ENCODE results near the gene F5. TPM values are rescaled to one million over a fixed set of nuclear protein-coding genes. Genes with fewer than 3 reads are reported as not detected.
A peak's percentile ranks its signal among the peaks of the same experiment; 100 is the strongest.

Gene F5
- total RNA-seq, 1 experiment from 2014 or later: 0.37 TPM

GRCh38 chr1:169601096-169601881, 15.0 kb upstream of the F5 start:
- ChIA-PET CTCF (interaction anchor here (0.9 to 2.2 kb wide), 4 partner anchors 109 to 208 kb away, joined by 3 to 21 read pairs (median 10); no protein-coding TSS in a partner anchor), POLR2A (no interaction called here), RAD21 (ENCODE audit: low non-redundant PET in 1 of 2, low total read pairs in 2 of 2, uncharacterized antibody in 2 of 2, unreplicated experiment in 2 of 2) (interaction anchor here in 1 of 2 experiments (0.9 kb wide), 1 partner anchor 208 kb away, joined by 3 read pairs; no protein-coding TSS in a partner anchor)
- H3K4me1 ChIP-seq (ENCODE audit: control insufficient read depth in 1 of 2, insufficient read depth in 2 of 2, low read length in 2 of 2): no peaks in the 10 kb centered on the region
- H3K27ac ChIP-seq (ENCODE audit: low read depth, low read length): no peak overlapping the region
- peaks cover 5% of the 10 kb centered on the region; the same call in 1 of the 2 replicates for H3K27me3 ChIP-seq (ENCODE audit: insufficient read depth, low read length)
- no peaks in the 10 kb centered on the region for H3K79me2 ChIP-seq (ENCODE audit: insufficient read depth, low read length)
- no peaks in the 10 kb centered on the region for H3K9me2 ChIP-seq (ENCODE audit: insufficient read depth)
- H3K4me3 ChIP-seq (replicated peaks in 1 of 2; ENCODE audit: low read depth in 1 of 2, low read length in 2 of 2): no peak overlapping the region
- no peaks in the 10 kb centered on the region for H3K36me3 ChIP-seq (ENCODE audit: control insufficient read depth in 1 of 2, insufficient read depth in 2 of 2, low read length in 2 of 2)
- DNase-seq (ENCODE audit: low read depth, low spot score) (no peak), ATAC-seq (peak; percentile 67)
- TF ChIP-seq ZNF274 (IDR thresholded peaks at IDR 0.05; ENCODE audit: low read depth, low read length) (no peak), RAD21 (IDR thresholded peaks at IDR 0.05; ENCODE audit: low read depth) (peak; percentile 73), CTCF (IDR thresholded peaks at IDR 0.05 in 2 of 3, conservative IDR thresholded peaks at IDR 0.05 in 1 of 3; ENCODE audit: borderline replicate concordance in 1 of 3, insufficient read depth in 1 of 3, low read depth in 2 of 3, low read length in 2 of 3) (peak; percentile 25 to 59 (median 50); a peak in 4 of 6 replicates), ATF3 (IDR thresholded peaks at IDR 0.05) (no peak), CEBPB (IDR thresholded peaks at IDR 0.05; ENCODE audit: low read depth) (no peak), JUND (IDR thresholded peaks at IDR 0.05) (no peak)
- peak overlapping the region; percentile 66 for H2AFZ ChIP-seq (ENCODE audit: low read depth, low read length, poor library complexity, severe bottlenecking)
- BruUV-seq (replicated peaks): no TSS peak
- H3K9me3 ChIP-seq (ENCODE audit: control insufficient read depth in 1 of 2, insufficient read depth in 1 of 2, low read depth in 1 of 2, low read length in 2 of 2): no peaks in the 10 kb centered on the region
- no peak overlapping the region for H3K4me2 ChIP-seq (ENCODE audit: low read length)
- intact Hi-C loops (cut with micrococcal nuclease): loop anchor here (1.0 to 5.0 kb wide), 3 partner anchors 110 to 1281 kb away; partner anchors contain the start of gene SELL
- H3K9ac ChIP-seq (ENCODE audit: low read length): no peak overlapping the region
- no peaks in the 10 kb centered on the region for H4K20me1 ChIP-seq (ENCODE audit: insufficient read depth)
